Measurements from ENCODE around the gene PTGER2. TPM values are rescaled to one million over a fixed set of nuclear protein-coding genes. Genes with fewer than 3 reads are reported as not detected.

The PTGER2 gene
- total RNA-seq, result 0.21 TPM

- DNase-seq, result peak; percentile 81
These were observed at the start of gene PTGER2 for GRCh38 chr14:52313903-52314594. Gene PTGER2 (plus strand): TSS chr14:52314312. CDS start chr14:52314549, 237 bp downstream.

GRCh38 chr14:52265253-52265652 lies 48.9 kb upstream of the PTGER2 start:
- no peak for DNase-seq

- no peak for DNase-seq
These were observed 47.9 kb upstream of the PTGER2 start for GRCh38 chr14:52266179-52266578.

- DNase-seq, result no peak
These were observed 47.3 kb upstream of the PTGER2 start for GRCh38 chr14:52266782-52267181.

GRCh38 chr14:52267501-52268278 lies 46.4 kb upstream of the PTGER2 start, which contains the start of gene PTGDR:
Gene PTGDR (plus strand): TSS chr14:52267698. CDS start chr14:52267815, 117 bp downstream.
- DNase-seq, result no peak

- DNase-seq, result no peak
These were observed 45.6 kb upstream of the PTGER2 start for GRCh38 chr14:52268279-52269061.

- DNase-seq, result no peak
These were observed 45.0 kb upstream of the PTGER2 start for GRCh38 chr14:52269100-52269499.

- DNase-seq, result peak; percentile 42
These were observed 44.1 kb upstream of the PTGER2 start for GRCh38 chr14:52269982-52270381.

- DNase-seq, result no peak
These were observed 42.6 kb upstream of the PTGER2 start for GRCh38 chr14:52271538-52271937.

GRCh38 chr14:52272375-52272774 lies 41.7 kb upstream of the PTGER2 start:
- DNase-seq, result no peak

- DNase-seq, result no peak
These were observed 38.7 kb upstream of the PTGER2 start for GRCh38 chr14:52275372-52275771.

GRCh38 chr14:52277552-52277951 lies 36.6 kb upstream of the PTGER2 start:
- no peak for DNase-seq

GRCh38 chr14:52279408-52279807 lies 34.7 kb upstream of the PTGER2 start:
- no peak for DNase-seq

GRCh38 chr14:52283099-52283498 lies 31.0 kb upstream of the PTGER2 start:
- DNase-seq, result no peak

GRCh38 chr14:52286661-52287649 lies 27.2 kb upstream of the PTGER2 start:
- DNase-seq, result no peak

- no peak for DNase-seq
These were observed 17.7 kb upstream of the PTGER2 start for GRCh38 chr14:52296378-52296777.

- no peak for DNase-seq
These were observed 15.3 kb upstream of the PTGER2 start for GRCh38 chr14:52298795-52299194.

- DNase-seq, result peak; percentile 73
These were observed 14.3 kb upstream of the PTGER2 start for GRCh38 chr14:52299692-52300278.

GRCh38 chr14:52303236-52303635 lies 10.9 kb upstream of the PTGER2 start:
- no peak for DNase-seq

- peak; percentile 24 for DNase-seq
These were observed 9.7 kb upstream of the PTGER2 start for GRCh38 chr14:52304248-52304904.

- DNase-seq, result no peak
These were observed 9.1 kb upstream of the PTGER2 start for GRCh38 chr14:52305014-52305413.
